Esophagus squamous epithelium (tissue), 5 donors: Measurements from ENCODE around the gene ZNF232. TPM values are rescaled to one million over a fixed set of nuclear protein-coding genes. Genes with fewer than 3 reads are reported as not detected.
A peak's percentile ranks its signal among the peaks of the same experiment; 100 is the strongest.
"Not testable (repeated sequence)": the region's sequence is repeated elsewhere in the genome, so short reads cannot be mapped to it uniquely, and the experiment has no call there.

ENCODE experiments used
- DNase-seq: peaks from one replicate; lab custom pipeline; 2025; lab: John Stamatoyannopoulos, UW
- H3K27ac ChIP-seq, 4 donors: fragments of 200-600 bp; sonication (generic); one replicate each; pipeline ENCODE4 v1.5.1; 2016 to 2019; ENCODE audit warnings: mild to moderate bottlenecking in 1 of 4
- H3K27me3 ChIP-seq, 4 donors: fragments of 200-600 bp; sonication (generic); 1 replicate in 3 of 4; 2 replicates in 1 of 4; pipeline versions ENCODE4 v1.5.1 to v1.6.0; 2017 to 2021; ENCODE audit warnings: antibody characterized with exemption in 1 of 4
- H3K36me3 ChIP-seq, 3 donors: fragments of 200-600 bp; sonication (generic); one replicate each; pipeline ENCODE4 v1.5.1; 2016 to 2019
- H3K4me1 ChIP-seq, 3 donors: fragments of 200-600 bp; sonication (generic); one replicate each; pipeline ENCODE4 v1.5.1; 2017 to 2019
- H3K4me3 ChIP-seq, 4 donors: fragments of 200-600 bp; sonication (generic); 1 replicate in 3 of 4; 2 replicates in 1 of 4; pipeline ENCODE4 v1.5.1; 2016 to 2019; ENCODE audit warnings: mild to moderate bottlenecking in 2 of 4, moderate library complexity in 1 of 4
- H3K9me3 ChIP-seq, 3 donors: fragments of 200-600 bp; sonication (generic); one replicate each; pipeline ENCODE4 v1.5.1; 2016 to 2019
- POLR2A ChIP-seq, 4 donors: fragments of 450-650 bp; IDR thresholded peaks; one replicate each; pipeline ENCODE4 v1.6.1; 2017; ENCODE audit warnings: antibody characterized with exemption in 4 of 4, mild to moderate bottlenecking in 4 of 4, moderate library complexity in 3 of 4
- WGBS, 2 donors: methylation state at CpG; one replicate each; pipeline ENCODE4 v1.1.5; 2018; 5-methylcytosine and 5-hydroxymethylcytosine counted together
- intact Hi-C: fragments of 100-400 bp; cut with DNase I; formaldehyde crosslinking; loops from one replicate; pipeline ENCODE4 v1.15.0; 2022
- total RNA-seq, 4 donors: library from RNA; depleted of rRNA; stranded (reverse); fragments of >200 nt; gene quantifications; one replicate each; pipeline ENCODE4 v1.1.0, GENCODE V29; 2016
- TF ChIP-seq, protein P1 (sequence below), 6 experiments: fragments of 450-650 bp in 4 of 6; fragments of 200-600 bp in 2 of 6; sonication (generic) in 2 of 6; IDR thresholded peaks; one replicate each; pipeline ENCODE4 v1.5.1; 2016 to 2019; ENCODE audit warnings: antibody characterized with exemption in 6 of 6, mild to moderate bottlenecking in 4 of 6, moderate library complexity in 4 of 6
- donor health status: DM: yes; HTN: yes; CAD: no.

Gene ZNF232
- total RNA-seq, 4 donors from 2014 or later, result 4.5 to 7.8 (median 5.8) TPM

DNA sequence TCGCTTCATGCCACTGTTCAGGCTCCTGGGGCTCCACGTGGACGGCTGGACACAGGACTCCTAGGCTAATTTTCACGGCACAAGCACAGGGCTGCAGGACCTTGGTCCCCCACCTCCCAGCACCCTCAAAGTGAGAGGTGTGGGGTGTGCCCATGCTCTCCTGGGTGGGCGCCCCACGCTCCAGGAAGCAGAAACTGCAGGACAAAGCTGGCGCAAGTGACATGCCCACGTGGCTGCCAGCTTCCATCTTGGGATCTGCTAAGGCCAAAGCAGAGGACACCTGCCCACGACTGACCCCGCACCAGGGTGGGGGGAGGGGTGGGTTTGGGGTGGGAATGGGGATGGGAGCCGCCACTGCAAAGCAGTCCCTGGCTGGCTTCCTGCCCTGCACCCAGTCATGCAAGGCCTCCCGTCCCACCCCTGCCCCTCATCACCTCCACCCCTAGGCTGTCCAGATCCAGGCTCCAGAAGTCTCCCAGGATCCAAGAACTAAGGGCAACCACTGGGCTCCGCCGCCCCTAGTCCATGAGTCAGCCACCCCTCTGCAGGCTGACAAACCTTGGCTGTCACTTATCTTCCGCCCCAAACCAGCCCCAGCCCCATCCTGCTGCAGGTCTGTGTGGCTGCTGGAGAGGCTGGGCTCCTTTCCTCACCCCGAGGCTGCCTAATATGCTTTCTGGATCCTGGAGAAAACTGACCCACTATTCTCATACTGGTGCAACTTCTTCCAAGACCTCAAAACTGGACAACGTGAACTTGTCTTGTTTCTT is 15.2 kb upstream of the ZNF232 start:
- Histone ChIP-seq H3K4me3 (no peak overlapping the region), H3K9me3 (no peaks in the 10 kb centered on the region), H3K27me3 (peaks cover 0 to 33% (median 0%) of the 10 kb centered on the region in 4 donors), H3K36me3 (no peaks in the 10 kb centered on the region), H3K27ac (no peak overlapping the region), H3K4me1 (peaks cover 6 to 16% (median 13%) of the 10 kb centered on the region in 3 donors)
- TF ChIP-seq, protein P1, sequence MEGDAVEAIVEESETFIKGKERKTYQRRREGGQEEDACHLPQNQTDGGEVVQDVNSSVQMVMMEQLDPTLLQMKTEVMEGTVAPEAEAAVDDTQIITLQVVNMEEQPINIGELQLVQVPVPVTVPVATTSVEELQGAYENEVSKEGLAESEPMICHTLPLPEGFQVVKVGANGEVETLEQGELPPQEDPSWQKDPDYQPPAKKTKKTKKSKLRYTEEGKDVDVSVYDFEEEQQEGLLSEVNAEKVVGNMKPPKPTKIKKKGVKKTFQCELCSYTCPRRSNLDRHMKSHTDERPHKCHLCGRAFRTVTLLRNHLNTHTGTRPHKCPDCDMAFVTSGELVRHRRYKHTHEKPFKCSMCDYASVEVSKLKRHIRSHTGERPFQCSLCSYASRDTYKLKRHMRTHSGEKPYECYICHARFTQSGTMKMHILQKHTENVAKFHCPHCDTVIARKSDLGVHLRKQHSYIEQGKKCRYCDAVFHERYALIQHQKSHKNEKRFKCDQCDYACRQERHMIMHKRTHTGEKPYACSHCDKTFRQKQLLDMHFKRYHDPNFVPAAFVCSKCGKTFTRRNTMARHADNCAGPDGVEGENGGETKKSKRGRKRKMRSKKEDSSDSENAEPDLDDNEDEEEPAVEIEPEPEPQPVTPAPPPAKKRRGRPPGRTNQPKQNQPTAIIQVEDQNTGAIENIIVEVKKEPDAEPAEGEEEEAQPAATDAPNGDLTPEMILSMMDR (IDR thresholded peaks at IDR 0.05), result no peak
- TF ChIP-seq POLR2A (IDR thresholded peaks at IDR 0.05), result no peak
- no peak for DNase-seq
- intact Hi-C loops, result no loop called here
- 87 to 89% methylated on average over 5 to 8 of the region's 17 CpGs for WGBS, 2 donors

GRCh38 chr17:5124896-5125295 is 13.2 kb upstream of the ZNF232 start:
- Histone ChIP-seq H3K27me3 (peaks cover 0 to 39% (median 0%) of the 10 kb centered on the region in 4 donors), H3K4me1 (peaks cover 6 to 16% (median 13%) of the 10 kb centered on the region in 3 donors)
- WGBS, 2 donors, result 79 to 89% methylated on average over 3 to 5 of the region's 7 CpGs
- intact Hi-C loops, H3K4me3 ChIP-seq, H3K27ac ChIP-seq, DNase-seq, H3K36me3 ChIP-seq, H3K9me3 ChIP-seq: not testable (repeated sequence)

GRCh38 chr17:5124125-5124760 is 12.6 kb upstream of the ZNF232 start:
- WGBS, 2 donors, result 60 to 62% methylated on average over 3 to 4 of the region's 5 CpGs
- H3K27me3 ChIP-seq, result peaks cover 0 to 39% (median 0%) of the 10 kb centered on the region in 4 donors

GRCh38 chr17:5123343-5124124 is 11.9 kb upstream of the ZNF232 start:
- peak overlapping the region; percentile 35 to 71 (median 50) for H3K4me3 ChIP-seq
- WGBS, 2 donors, result 69 to 76% methylated on average over 7 to 10 of the region's 53 CpGs
- H3K36me3 ChIP-seq, result no peaks in the 10 kb centered on the region
- H3K27me3 ChIP-seq, result peaks cover 0 to 43% (median 0%) of the 10 kb centered on the region in 4 donors
- intact Hi-C loops, result no loop called here
- H3K27ac ChIP-seq, result no peak overlapping the region
- DNase-seq, result no peak
- TF ChIP-seq, protein P1 (IDR thresholded peaks at IDR 0.05), result no peak
- no peak for TF ChIP-seq POLR2A (IDR thresholded peaks at IDR 0.05)
- H3K4me1 ChIP-seq, result peaks cover 6 to 16% (median 13%) of the 10 kb centered on the region in 3 donors
- no peaks in the 10 kb centered on the region for H3K9me3 ChIP-seq

More at GRCh38 chr17:5124125-5124760, 12.6 kb upstream of the ZNF232 start:
- intact Hi-C loops, H3K4me3 ChIP-seq, H3K9me3 ChIP-seq, H3K27ac ChIP-seq, DNase-seq, H3K36me3 ChIP-seq: not testable (repeated sequence)
- H3K4me1 ChIP-seq, result peaks cover 6 to 16% (median 13%) of the 10 kb centered on the region in 3 donors

DNA sequence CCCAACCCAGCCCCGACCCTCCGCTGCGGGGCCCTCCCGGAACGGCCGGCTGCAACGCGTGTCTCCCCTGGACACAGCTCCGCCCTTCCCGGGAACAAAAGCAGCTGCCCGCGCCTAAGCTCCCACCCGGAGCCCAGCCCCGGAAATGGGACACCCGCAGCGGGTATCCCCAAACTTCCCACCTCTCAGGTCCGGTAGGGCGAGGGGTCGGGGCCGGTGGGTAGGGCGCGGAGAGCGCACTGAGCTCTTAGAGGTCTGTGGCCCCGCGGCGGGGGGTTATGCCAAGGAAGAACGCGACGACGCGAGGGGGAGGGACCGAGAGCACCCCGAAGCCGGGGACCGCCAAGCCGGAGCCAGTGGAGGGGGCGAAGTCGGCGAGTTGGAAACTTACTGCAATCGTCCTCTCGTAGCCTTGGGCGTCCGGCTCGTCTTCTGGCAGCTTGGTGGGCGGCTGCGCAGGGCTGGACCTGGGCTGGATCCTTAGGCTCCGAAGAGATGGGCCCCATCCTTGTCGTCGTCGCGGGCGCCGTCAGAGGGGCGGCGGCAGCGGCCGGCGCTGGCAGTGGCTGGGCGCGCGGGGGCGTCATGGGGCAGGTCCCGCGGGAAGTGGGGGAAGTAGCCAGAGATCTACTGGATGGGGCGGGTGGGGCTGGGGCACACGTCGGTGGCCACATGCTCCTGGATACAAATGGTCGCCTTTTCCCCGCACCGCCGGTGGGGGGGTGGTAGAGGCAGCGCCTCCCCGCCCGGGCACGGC is 11.1 kb upstream of the ZNF232 start:
- H3K4me1 ChIP-seq, result peaks cover 6 to 16% (median 13%) of the 10 kb centered on the region in 3 donors
- no peaks in the 10 kb centered on the region for H3K9me3 ChIP-seq
- peak overlapping the region in 3 of 4 donors; percentile 6 to 47 (median 24) for H3K27ac ChIP-seq
- DNase-seq, result no peak
- no peak for TF ChIP-seq POLR2A (IDR thresholded peaks at IDR 0.05)
- 0% methylated on average over 2 of the region's 75 CpGs; no CpG with 5 or more reads in 1 of the 2 donors for WGBS, 2 donors
- intact Hi-C loops, result no loop called here
- H3K36me3 ChIP-seq, result no peaks in the 10 kb centered on the region
- peaks cover 0 to 51% (median 0%) of the 10 kb centered on the region in 4 donors for H3K27me3 ChIP-seq
- H3K4me3 ChIP-seq, result peak overlapping the region; percentile 35 to 71 (median 50)

GRCh38 chr17:5122056-5122455 is 10.4 kb upstream of the ZNF232 start:
- H3K27ac ChIP-seq, intact Hi-C loops, H3K36me3 ChIP-seq, H3K9me3 ChIP-seq, DNase-seq: not testable (repeated sequence)
- Histone ChIP-seq H3K4me3 (peak overlapping the region; percentile 35 to 71 (median 50)), H3K27me3 (peaks cover 0 to 56% (median 0%) of the 10 kb centered on the region in 4 donors), H3K4me1 (peaks cover 6 to 16% (median 13%) of the 10 kb centered on the region in 3 donors)
- 69 to 82% methylated on average over 5 to 7 of the region's 7 CpGs for WGBS, 2 donors
